ENCODE measurements around the gene ZCCHC24.

GRCh38 chr10:79429751-79430150 is 15.7 kb downstream of the ZCCHC24 start:
- TF ChIP-seq CTCF (IDR thresholded peaks at IDR 0.05) = no peak
- TF ChIP-seq POLR2A (IDR thresholded peaks at IDR 0.05) = no peak
